Tibial nerve (tissue), 4 donors: ENCODE data around the gene NME5.

Source experiments
- EP300 ChIP-seq, 2 donors: sonication (generic); formaldehyde crosslinking; IDR thresholded peaks; one replicate each; pipeline ENCODE4 v1.6.1; 2017; ENCODE audit warnings: antibody characterized with exemption in 2 of 2, mild to moderate bottlenecking in 1 of 2
- TF ChIP-seq, protein P1 (sequence below), 5 experiments: fragments of 200-600 bp in 3 of 5; fragments of 450-650 bp in 2 of 5; sonication (generic) in 3 of 5; IDR thresholded peaks; one replicate each; pipeline ENCODE4 v1.5.1; 2016 to 2019; ENCODE audit warnings: antibody characterized with exemption in 5 of 5, mild to moderate bottlenecking in 3 of 5, moderate library complexity in 2 of 5

DNA sequence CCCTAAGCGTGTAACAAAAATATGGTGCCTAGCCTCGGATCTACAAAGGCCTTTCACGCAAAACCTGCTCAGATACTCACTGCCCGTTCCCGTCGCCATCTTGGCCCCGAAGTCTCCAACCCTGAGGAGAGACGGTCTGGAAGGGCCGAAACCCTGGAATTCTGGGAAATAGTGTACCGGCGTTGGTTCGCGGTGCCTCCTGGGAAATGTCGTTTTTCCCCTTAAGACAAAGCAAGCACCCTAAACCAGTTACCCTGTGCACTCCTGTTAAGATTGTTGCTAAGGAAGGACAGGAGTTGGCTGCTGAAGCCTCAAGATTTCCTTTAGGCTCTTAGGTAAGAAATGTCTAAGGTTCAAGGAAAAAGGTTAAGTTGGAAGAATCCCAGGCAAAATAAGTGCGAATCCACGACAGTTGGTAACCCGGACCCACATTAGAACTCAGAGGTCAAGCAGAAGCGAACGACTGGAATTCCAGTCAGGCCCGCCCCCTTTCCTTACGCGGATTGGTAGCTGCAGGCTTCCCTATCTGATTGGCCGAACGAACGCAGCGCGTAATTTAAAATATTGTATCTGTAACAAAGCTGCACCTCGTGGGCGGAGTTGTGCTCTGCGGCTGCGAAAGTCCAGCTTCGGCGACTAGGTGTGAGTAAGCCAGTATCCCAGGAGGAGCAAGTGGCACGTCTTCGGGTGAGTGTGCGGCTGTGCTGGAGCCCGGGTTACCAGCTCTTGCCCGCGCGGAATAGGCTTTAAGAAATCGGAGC, 39.5 kb upstream of the NME5 start, which contains the start of the genes BRD8 and KIF20A:
- peak; percentile 88 to 89 for TF ChIP-seq EP300 (IDR thresholded peaks at IDR 0.05)
- TF ChIP-seq, protein P1, sequence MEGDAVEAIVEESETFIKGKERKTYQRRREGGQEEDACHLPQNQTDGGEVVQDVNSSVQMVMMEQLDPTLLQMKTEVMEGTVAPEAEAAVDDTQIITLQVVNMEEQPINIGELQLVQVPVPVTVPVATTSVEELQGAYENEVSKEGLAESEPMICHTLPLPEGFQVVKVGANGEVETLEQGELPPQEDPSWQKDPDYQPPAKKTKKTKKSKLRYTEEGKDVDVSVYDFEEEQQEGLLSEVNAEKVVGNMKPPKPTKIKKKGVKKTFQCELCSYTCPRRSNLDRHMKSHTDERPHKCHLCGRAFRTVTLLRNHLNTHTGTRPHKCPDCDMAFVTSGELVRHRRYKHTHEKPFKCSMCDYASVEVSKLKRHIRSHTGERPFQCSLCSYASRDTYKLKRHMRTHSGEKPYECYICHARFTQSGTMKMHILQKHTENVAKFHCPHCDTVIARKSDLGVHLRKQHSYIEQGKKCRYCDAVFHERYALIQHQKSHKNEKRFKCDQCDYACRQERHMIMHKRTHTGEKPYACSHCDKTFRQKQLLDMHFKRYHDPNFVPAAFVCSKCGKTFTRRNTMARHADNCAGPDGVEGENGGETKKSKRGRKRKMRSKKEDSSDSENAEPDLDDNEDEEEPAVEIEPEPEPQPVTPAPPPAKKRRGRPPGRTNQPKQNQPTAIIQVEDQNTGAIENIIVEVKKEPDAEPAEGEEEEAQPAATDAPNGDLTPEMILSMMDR (IDR thresholded peaks at IDR 0.05), result no peak
